ENCODE measurements around the gene NT5E. TPM values are rescaled to one million over a fixed set of nuclear protein-coding genes. Genes with fewer than 3 reads are reported as not detected.

The NT5E gene
- total and polyA plus RNA-seq, 12 donors: 0.88 to 8.4 (median 4.2) TPM

DNA sequence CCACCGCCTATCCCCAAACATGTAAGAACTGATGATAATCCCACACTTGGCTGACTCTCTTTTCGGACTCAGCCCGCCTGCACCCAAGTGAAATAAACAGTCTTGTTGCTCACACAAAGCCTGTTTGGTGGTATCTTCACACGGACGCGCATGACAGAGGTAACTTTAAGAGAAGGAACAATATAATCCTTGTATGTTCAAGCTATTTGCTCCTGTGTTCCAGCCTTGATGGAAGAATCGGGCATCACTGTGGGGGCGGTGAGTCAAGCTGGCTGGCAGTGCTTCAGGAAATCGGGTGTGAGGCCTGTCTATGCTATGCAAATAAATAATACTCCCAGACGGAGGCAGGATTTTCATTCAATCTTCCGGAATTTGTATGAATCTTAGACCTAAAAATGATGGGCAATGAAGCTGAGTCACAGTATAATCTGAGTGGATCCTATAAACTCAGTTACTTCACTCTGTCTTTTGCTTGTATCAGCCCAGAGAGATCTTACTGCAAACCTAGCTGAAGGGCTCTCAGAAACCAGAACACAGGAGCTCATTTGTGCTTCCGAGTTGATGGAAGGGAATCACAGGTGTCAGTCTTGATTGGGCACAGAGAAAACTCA is 45.2 kb upstream of the NT5E start:
- Histone ChIP-seq H3K27ac (peak overlapping the region in 1 of 10 donors; percentile 76), H3K9me3 (no peaks in the 10 kb centered on the region), H3K27me3 (no peaks in the 10 kb centered on the region), H3K4me1 (peaks cover 0 to 42% (median 10%) of the 10 kb centered on the region in 9 donors), H3K4me3 (no peak overlapping the region), H3K36me3 (no peaks in the 10 kb centered on the region)
- peak in 1 of 8 donors; percentile 22 for ATAC-seq
- TF ChIP-seq, protein P1, sequence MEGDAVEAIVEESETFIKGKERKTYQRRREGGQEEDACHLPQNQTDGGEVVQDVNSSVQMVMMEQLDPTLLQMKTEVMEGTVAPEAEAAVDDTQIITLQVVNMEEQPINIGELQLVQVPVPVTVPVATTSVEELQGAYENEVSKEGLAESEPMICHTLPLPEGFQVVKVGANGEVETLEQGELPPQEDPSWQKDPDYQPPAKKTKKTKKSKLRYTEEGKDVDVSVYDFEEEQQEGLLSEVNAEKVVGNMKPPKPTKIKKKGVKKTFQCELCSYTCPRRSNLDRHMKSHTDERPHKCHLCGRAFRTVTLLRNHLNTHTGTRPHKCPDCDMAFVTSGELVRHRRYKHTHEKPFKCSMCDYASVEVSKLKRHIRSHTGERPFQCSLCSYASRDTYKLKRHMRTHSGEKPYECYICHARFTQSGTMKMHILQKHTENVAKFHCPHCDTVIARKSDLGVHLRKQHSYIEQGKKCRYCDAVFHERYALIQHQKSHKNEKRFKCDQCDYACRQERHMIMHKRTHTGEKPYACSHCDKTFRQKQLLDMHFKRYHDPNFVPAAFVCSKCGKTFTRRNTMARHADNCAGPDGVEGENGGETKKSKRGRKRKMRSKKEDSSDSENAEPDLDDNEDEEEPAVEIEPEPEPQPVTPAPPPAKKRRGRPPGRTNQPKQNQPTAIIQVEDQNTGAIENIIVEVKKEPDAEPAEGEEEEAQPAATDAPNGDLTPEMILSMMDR (IDR thresholded peaks at IDR 0.05): no peak
- intact Hi-C loops (cut with DNase I): no loop called here
- DNase-seq: no peak
- WGBS, 2 donors: 69 to 80% methylated on average over 12 of the region's 12 CpGs

DNA sequence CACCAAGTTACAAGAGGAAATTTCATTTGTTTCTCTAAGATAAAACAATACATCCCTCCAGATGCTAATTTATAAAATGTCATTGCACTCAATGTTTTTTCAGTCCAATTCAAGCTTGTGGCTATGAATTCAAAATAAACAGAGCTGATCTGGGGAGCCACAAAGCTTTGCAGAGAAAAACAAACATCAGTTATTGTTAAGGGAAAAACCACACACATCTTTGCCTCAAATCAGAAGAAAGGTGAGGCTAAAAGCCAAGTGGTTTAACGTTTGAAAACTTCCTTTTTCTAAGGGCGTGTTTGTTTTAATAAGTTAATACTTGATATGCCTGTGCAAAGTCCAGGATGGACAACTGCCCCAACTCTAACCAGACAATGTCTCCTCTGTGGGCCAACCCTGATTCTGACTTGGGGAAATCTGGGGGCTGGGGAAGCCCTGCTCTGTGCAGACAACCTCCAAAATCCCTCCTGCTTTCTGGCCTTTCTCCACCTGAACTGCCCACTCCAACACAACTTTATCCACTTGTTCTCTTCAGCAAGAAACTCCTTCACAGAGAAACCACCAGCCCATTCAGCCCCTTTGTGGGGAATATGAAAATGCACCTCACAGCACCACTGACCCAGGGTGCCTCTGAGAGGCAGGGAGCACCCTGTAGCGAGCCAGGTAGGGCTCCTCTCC is 44.6 kb upstream of the NT5E start:
- Histone ChIP-seq H3K4me3 (no peak overlapping the region), H3K4me1 (peaks cover 0 to 42% (median 10%) of the 10 kb centered on the region in 9 donors), H3K36me3 (no peaks in the 10 kb centered on the region), H3K27ac (peak overlapping the region in 1 of 10 donors; percentile 20), H3K9me3 (no peaks in the 10 kb centered on the region), H3K27me3 (no peaks in the 10 kb centered on the region)
- 46 to 60% methylated on average over 3 of the region's 3 CpGs for WGBS, 2 donors
- DNase-seq: no peak
- ATAC-seq: no peak
- intact Hi-C loops (cut with DNase I): no loop called here
- TF ChIP-seq, protein P1 (IDR thresholded peaks at IDR 0.05): no peak

DNA sequence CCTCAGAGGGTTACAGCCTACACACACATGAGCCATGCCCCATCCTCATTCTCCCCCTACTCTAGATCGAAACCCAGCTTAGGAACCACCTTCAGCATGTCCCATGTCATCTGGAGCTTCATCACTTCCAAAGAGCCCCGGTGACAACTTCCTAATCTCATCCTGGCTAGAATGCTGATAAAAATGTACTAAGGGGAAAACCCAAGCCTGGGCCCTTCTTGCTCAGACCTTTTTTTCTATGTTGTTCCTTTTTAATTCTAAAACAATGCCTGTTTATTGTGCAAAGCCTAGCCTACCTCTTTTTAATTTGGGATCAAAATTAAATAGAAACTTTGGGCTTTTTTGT is 44.1 kb upstream of the NT5E start:
- no peak overlapping the region for H3K27ac ChIP-seq
- intact Hi-C loops (cut with DNase I): no loop called here
- H3K9me3 ChIP-seq: no peaks in the 10 kb centered on the region
- TF ChIP-seq, protein P1 (IDR thresholded peaks at IDR 0.05): no peak
- DNase-seq (no peak), ATAC-seq (no peak)
- H3K27me3 ChIP-seq: no peaks in the 10 kb centered on the region
- H3K4me1 ChIP-seq: peaks cover 0 to 42% (median 10%) of the 10 kb centered on the region in 9 donors
- 24 to 31% methylated on average over 2 of the region's 2 CpGs for WGBS, 2 donors
- no peaks in the 10 kb centered on the region for H3K36me3 ChIP-seq
- no peak overlapping the region for H3K4me3 ChIP-seq

DNA sequence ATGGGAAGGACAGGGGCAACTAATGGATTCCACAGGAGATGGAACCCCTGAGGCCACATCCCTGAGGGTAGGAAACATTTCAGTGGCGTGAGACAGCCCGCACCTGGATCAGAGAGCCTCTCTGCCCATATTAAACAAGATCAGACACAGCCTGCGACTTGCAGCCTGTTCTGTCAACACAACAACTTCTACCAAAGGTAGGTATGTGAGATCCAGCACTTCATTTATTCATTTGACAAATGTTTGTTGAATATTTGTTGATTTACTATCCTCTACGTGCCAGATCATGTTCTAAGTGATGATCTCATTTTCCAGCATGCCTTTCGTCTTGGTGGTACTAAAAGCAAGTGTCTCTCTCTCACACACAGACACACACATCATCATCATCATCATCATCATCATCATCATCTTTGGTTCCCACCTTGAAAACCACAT is 43.2 kb upstream of the NT5E start:
- intact Hi-C loops (cut with DNase I): no loop called here
- peaks cover 0 to 36% (median 10%) of the 10 kb centered on the region in 9 donors for H3K4me1 ChIP-seq
- no peaks in the 10 kb centered on the region for H3K36me3 ChIP-seq
- no peak overlapping the region for H3K4me3 ChIP-seq
- TF ChIP-seq, protein P1 (IDR thresholded peaks at IDR 0.05): no peak
- DNase-seq (no peak), ATAC-seq (no peak)
- H3K9me3 ChIP-seq: no peaks in the 10 kb centered on the region
- no peak overlapping the region for H3K27ac ChIP-seq
- 80 to 82% methylated on average over 5 of the region's 5 CpGs for WGBS, 2 donors
- no peaks in the 10 kb centered on the region for H3K27me3 ChIP-seq
